GM06990 (cell line): ENCODE data around the gene ACSM3.
"Not testable (repeated sequence)": the region's sequence is repeated elsewhere in the genome, so short reads cannot be mapped to it uniquely, and the experiment has no call there.

ENCODE experiments used
- DNase-seq: peaks from one replicate; pipeline ENCODE4 v3.0.0-alpha.2; 2011; ENCODE audit not compliant: insufficient read length; ENCODE audit errors: extremely low read depth
- H3K27me3 ChIP-seq: replicated peaks from 2 replicates; pipeline ENCODE4 v1.6.0; 2011; ENCODE audit warnings: low read length; ENCODE audit not compliant: control insufficient read depth, insufficient read depth
- H3K36me3 ChIP-seq: 2 replicates; pipeline ENCODE4 v1.5.1; 2011; ENCODE audit warnings: low read length; ENCODE audit not compliant: control insufficient read depth, insufficient read depth
- H3K4me3 ChIP-seq: replicated peaks from 2 replicates; pipeline ENCODE4 v1.5.1; 2011; ENCODE audit warnings: low read depth, mild to moderate bottlenecking, control low read depth, low read length
- TF ChIP-seq, protein P1 (sequence below): IDR thresholded peaks from 2 replicates; pipeline ENCODE4 v1.5.1; 2011; ENCODE audit warnings: low read length, control low read depth, mild to moderate bottlenecking, inconsistent platforms; ENCODE audit not compliant: insufficient read depth, poor library complexity, severe bottlenecking

Gene ACSM3

GRCh38 chr16:20763461-20764232, at the start of gene ACSM3:
ACSM3 (plus strand) TSS chr16:20764014; CDS start chr16:20770035, 6,021 bp downstream.
- TF ChIP-seq, protein P1, sequence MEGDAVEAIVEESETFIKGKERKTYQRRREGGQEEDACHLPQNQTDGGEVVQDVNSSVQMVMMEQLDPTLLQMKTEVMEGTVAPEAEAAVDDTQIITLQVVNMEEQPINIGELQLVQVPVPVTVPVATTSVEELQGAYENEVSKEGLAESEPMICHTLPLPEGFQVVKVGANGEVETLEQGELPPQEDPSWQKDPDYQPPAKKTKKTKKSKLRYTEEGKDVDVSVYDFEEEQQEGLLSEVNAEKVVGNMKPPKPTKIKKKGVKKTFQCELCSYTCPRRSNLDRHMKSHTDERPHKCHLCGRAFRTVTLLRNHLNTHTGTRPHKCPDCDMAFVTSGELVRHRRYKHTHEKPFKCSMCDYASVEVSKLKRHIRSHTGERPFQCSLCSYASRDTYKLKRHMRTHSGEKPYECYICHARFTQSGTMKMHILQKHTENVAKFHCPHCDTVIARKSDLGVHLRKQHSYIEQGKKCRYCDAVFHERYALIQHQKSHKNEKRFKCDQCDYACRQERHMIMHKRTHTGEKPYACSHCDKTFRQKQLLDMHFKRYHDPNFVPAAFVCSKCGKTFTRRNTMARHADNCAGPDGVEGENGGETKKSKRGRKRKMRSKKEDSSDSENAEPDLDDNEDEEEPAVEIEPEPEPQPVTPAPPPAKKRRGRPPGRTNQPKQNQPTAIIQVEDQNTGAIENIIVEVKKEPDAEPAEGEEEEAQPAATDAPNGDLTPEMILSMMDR, result no peak
- Histone ChIP-seq H3K27me3 (no peaks in the 10 kb centered on the region), H3K36me3 (no peaks in the 10 kb centered on the region), H3K4me3 (peak within 1 kb of the TSS; percentile 59)
- peak; percentile 75 for DNase-seq

DNA sequence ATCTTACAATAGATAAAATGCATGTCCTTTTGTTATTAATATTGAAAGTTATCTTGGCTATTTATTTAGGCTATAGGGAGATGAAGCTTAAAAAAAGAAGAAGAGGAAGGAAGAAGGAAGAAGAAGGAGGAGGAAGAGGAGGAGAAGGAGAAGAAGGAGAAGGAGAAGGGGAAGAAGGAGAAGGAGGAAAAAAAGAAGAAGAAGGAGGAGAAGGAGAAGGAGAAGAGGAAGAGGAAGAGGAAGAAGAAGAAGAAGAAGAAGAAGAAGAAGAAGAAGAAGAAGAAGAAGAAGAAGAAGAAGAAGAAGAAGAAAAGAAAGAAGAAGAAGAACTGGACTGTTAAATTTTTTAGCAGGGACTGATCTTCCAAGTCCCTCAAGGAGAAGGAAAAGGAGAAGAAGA, 46.1 kb upstream of the ACSM3 start:
- not testable (repeated sequence) for H3K36me3 ChIP-seq, DNase-seq, H3K4me3 ChIP-seq, H3K27me3 ChIP-seq

- Histone ChIP-seq H3K4me3 (no peak overlapping the region), H3K27me3 (no peaks in the 10 kb centered on the region), H3K36me3 (no peaks in the 10 kb centered on the region)
- TF ChIP-seq, protein P1, result no peak
- DNase-seq, result no peak
These were observed 43.6 kb upstream of the ACSM3 start for GRCh38 chr16:20720251-20720650.

DNA sequence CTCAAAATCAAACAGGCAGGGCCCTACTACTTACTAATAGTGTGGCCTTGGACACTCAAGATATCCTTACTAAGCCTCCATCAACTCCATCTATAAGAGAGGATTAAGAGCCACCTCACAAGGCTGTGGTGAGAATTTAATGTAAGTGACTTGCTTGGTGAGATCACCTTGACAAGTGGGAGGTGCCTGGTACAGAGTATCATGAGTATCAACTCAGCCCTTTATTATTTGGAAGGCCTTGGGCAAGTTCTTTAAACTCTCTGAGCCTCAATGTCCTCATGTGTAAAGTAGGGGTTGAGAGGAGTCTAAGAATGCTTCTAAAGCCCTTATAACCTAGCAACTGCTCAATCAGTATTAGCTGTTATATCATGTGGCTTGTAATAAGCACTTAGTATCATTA, 37.2 kb upstream of the ACSM3 start:
- no peaks in the 10 kb centered on the region for H3K27me3 ChIP-seq
- TF ChIP-seq, protein P1, result no peak
- H3K36me3 ChIP-seq, result no peaks in the 10 kb centered on the region
- no peak overlapping the region for H3K4me3 ChIP-seq
- DNase-seq, result no peak

DNA sequence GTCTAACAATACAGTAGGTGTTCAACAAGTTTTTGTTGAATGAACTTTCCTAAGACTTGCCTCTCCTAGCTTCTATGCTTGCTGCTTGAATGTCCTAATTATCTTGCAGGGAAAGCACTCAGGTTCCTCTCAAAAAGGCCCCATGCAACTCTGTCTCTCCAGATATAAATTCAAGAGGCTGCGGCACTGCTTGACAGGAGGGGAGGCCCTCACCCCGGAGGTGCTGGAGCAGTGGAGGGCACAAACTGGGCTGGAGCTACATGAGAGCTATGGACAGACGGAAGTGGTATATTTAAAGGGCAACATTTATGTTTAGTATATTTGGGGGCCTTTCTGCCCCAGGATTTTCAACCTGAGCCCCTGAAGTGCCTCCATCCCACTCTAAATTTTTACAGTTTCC, 36.6 kb upstream of the ACSM3 start:
- Histone ChIP-seq H3K4me3 (no peak overlapping the region), H3K27me3 (no peaks in the 10 kb centered on the region), H3K36me3 (no peaks in the 10 kb centered on the region)
- no peak for DNase-seq
- TF ChIP-seq, protein P1, result no peak

- DNase-seq, result no peak
- H3K4me3 ChIP-seq, result no peak overlapping the region
- TF ChIP-seq, protein P1, result no peak
- no peaks in the 10 kb centered on the region for H3K36me3 ChIP-seq
- H3K27me3 ChIP-seq, result no peaks in the 10 kb centered on the region
These were observed 34.7 kb upstream of the ACSM3 start for GRCh38 chr16:20729141-20729540.
